DND-41 (cell line): Measurements from ENCODE around the gene TMCC2.

Experiments
- EZH2 ChIP-seq: IDR thresholded peaks from 3 replicates; pipeline ENCODE4 v1.6.1; 2012; ENCODE audit warnings: borderline replicate concordance, low read depth, mild to moderate bottlenecking, moderate library complexity, low read length, inconsistent platforms; ENCODE audit not compliant: severe bottlenecking
- TF ChIP-seq, protein P1 (sequence below): IDR thresholded peaks from 2 replicates; pipeline ENCODE4 v1.5.1; 2012; ENCODE audit warnings: borderline replicate concordance, low read length, moderate library complexity, mild to moderate bottlenecking; ENCODE audit not compliant: poor library complexity, severe bottlenecking; ENCODE audit errors: extremely low read depth

- no peak for TF ChIP-seq EZH2
- TF ChIP-seq, protein P1, sequence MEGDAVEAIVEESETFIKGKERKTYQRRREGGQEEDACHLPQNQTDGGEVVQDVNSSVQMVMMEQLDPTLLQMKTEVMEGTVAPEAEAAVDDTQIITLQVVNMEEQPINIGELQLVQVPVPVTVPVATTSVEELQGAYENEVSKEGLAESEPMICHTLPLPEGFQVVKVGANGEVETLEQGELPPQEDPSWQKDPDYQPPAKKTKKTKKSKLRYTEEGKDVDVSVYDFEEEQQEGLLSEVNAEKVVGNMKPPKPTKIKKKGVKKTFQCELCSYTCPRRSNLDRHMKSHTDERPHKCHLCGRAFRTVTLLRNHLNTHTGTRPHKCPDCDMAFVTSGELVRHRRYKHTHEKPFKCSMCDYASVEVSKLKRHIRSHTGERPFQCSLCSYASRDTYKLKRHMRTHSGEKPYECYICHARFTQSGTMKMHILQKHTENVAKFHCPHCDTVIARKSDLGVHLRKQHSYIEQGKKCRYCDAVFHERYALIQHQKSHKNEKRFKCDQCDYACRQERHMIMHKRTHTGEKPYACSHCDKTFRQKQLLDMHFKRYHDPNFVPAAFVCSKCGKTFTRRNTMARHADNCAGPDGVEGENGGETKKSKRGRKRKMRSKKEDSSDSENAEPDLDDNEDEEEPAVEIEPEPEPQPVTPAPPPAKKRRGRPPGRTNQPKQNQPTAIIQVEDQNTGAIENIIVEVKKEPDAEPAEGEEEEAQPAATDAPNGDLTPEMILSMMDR = no peak
Observed at GRCh38 chr1:205205055-205205454, 22.7 kb upstream of the TMCC2 start.
